HuH-7 (cell line): Measurements from ENCODE around the gene CTRB2.
A peak's percentile ranks its signal among the peaks of the same experiment; 100 is the strongest.

ENCODE experiments used
- DNase-seq: peaks from one replicate; pipeline ENCODE4 v3.0.0; 2011; ENCODE audit warnings: low spot score

CTRB2 gene

DNA sequence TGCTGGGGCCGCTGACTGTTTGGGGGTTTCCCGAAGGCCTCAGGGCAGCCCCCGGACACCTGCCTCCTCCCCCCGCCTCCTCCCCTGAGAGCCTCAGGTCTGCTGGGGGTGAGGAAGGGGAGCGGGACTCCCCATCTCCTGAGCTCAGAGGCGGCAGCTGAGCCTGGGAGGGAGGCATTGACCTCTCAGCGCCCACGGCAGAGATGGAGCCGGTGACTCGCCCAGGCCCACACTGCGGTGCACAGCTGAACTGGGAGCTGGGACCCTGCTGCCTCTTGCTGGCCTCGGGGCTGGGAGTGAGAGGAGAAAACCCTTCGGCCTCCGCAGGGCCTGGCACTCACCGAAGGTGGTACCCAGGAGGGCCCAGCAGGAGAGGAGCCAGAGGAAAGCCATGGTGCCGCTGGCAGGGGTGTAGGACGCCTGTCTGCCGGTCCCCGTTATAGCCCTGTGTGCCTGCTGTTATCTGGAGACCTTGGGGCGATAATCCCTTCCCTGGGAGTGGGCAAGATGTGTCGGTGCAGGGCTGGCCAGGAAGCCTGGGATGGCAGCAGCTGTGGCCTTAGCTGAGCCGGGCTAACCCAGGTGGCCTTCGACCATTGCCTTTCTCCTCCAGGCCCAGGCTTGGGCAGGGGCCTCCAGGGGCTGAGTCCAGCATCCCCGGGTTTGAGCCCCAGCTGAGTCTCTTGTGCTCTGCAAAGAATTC is at the start of gene CTRB2:
CTRB2 (minus strand) TSS at position 413 of the 703 bp plus-strand sequence; CDS start at position 393, 20 bp downstream.
- no peak for DNase-seq

DNA sequence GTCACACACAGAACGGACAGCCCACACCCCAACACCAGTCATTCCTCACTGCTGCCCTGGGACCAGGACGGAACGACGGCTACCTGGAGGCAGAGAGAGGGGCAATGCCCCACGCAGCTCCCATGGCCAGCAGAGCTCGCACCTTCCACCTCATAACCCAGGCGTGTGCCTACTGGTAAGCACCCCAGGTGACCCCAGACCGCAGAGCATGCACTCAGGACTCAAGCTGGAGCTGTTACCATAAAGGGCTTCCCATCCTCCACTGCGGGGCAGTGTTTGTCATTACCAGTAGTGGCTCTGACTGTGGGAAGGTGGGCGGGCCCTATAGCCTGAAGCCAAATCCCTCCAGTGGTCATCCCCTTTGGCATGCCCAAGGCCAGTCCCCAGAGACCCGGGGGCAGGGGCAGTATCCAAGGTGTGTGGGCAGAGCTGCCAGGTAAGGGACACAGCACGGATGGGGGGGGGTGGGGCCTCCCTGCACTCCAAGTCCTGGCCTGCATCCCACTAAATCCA is 49.2 kb upstream of the CTRB2 start:
- DNase-seq = no peak

DNA sequence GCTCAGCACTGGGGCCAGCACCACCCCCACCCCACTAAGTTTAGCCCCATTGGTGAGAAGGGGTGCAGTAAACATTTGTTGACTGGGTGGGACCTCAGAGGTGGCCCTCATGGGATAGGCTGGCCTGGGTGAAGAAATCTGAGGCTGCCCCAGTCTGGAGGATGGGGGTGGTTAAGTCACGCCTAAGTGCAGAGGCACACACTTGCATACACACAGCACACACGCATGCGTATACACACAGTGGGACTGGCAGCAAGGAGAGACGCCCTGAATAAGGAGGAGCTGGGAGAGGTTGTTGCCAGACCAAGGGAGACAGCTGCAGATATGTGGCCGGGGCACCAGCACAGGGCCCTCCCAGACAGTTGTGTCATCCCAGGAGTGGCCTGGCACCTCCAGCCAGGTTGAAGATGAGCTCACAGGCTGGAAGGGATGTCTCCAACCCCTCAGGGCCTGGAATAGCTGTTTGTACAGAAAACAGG is 47.4 kb upstream of the CTRB2 start:
- no peak for DNase-seq

DNA sequence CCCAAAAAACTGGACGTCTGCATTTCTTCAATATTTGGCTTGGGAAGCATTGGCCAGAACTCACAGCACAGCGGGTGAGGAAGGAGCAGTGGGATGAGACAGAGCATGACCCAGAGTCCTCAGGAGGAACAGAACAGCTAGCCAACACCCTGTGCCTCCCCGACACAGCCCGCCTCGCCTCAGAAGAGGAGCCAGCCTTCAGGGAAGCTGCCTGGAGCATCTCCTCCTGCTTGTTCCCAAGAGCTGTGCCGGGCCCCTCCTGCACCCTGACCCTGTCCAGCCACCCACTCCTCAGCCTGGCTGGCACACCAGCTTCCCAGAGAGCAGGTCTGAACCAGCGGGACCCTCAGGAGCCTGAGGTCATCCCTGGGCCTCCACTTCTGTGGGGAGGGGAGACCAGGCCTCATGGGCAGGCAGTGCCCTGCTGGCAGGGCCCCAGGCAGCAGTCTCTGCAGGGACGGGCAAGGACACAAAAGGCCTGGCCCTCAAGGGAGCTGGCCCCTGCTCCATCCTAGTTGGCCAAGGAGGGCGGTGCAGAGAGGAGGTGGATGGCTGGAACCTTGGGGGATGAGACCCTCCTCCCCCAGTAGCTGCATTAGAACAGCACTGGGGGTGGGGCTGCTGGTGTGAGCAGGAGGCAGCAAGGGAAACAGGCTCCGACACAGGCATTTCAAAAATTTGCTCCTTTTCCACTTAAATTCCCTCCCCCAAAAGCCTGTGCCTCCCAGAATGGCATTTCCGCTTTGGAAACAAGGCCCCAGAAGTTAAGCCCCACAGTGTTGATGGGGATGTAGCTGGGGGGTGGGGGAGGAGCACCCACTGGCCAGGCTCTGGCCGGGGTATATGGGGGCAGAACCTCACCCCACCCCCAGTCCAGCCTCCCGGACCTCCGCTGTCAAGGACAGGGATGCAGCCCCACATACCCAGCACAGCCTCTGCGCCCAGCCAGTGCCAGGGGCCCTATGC is 46.3 kb upstream of the CTRB2 start:
- DNase-seq = no peak

DNA sequence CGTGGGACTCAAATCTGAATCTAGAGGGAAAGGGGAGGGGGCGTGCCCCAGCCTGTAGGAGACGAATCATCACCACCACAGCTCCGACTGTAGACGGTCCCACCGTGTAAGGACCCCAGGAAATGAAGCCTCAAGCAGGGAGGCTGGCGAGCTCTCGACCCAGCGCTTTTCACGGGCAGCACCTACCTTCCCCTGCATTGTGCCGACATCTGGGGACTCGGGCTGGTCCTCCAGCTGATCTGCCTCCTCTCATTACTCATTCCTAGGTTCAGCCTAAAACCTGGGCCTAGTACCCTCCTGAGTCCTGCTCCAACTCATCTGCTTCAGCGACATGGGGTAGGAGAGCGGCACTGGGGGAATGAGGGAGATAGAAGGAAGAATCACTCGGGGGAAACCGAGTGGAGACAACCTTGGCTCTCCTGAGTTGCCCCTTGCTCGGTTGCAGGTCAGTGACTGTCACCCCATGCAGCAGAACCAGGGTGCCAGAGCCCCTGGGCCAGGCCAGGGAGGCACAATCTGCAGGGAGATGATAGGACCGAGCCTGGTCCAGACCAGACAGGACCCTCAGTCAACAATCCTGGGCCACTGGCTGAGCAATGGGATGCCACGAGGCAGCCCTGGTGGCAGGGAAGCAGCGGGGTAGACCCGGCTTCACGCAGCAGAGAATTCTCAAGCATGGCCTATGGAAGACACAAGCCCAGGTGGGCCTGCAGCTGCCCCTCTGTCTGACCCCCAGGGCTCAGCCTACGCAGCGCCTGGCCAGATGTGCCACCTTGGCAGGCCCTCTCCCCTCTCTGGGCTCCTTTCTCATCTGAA is 45.3 kb upstream of the CTRB2 start:
- no peak for DNase-seq

DNA sequence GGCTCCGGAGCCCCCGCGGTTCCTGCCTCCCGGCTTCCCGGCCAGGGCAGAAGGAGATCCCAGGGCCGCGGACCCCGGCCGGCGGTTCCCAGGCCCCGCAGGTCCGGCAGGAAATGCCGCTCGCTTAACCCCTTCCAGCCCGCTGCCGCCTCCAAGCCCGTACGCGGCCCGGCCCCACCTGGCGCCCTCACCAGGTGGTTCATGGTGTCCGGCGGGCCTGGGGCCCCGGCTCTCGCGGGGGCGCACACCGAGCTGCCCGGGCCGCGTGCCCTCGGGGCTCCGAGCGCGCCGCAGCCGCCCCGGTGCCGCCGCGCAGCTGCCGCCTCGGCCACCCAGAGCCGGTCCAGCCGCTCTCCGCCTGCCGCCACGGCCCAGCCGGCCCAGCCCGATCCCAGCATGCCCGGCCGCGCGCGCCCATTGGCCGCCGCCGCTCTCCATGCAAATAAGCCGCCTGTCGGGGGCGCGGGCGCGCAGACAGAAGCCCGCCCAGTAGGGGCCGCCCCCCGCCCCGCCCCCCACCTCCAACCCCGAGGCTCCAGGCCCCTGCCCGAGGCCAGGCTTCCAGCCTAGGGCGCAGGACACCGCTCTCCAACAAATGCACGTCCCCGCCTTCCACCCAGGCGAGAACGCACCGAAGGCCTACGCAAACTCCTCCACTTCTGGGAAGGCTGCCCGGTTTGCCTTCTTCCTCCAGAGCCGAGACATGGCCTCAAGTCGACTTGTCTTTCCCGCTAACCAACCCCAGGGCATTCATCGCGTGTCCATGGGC is 44.5 kb upstream of the CTRB2 start, which contains the start of gene BCAR1:
BCAR1 (minus strand) TSS at position 345 of the 769 bp plus-strand sequence; CDS start at position 203, 142 bp downstream.
- peak; percentile 99 for DNase-seq

DNA sequence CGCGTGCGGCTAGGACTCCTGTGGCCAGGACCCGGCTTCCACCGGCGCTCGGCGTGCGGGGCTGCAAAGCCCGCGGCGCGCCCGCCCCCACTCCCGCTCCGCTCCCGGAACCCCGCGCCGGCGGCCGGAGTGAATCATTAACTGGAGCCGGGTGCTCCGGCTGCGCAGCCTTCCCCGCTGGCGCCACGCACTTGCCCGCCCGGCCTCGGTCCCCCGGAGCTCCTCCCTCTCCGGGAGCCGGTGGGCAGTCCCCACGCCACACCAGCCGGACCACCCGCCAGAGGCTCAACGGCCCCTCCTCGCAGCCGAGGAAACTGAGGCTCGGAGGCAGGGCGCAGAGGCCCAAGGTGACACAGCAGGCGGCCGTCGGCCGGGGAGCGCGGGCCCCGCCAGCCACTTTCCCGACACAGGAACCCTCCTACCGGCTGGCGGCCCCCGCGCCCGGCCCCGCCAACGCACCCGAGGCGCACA is 43.9 kb upstream of the CTRB2 start:
- peak; percentile 99 for DNase-seq

DNA sequence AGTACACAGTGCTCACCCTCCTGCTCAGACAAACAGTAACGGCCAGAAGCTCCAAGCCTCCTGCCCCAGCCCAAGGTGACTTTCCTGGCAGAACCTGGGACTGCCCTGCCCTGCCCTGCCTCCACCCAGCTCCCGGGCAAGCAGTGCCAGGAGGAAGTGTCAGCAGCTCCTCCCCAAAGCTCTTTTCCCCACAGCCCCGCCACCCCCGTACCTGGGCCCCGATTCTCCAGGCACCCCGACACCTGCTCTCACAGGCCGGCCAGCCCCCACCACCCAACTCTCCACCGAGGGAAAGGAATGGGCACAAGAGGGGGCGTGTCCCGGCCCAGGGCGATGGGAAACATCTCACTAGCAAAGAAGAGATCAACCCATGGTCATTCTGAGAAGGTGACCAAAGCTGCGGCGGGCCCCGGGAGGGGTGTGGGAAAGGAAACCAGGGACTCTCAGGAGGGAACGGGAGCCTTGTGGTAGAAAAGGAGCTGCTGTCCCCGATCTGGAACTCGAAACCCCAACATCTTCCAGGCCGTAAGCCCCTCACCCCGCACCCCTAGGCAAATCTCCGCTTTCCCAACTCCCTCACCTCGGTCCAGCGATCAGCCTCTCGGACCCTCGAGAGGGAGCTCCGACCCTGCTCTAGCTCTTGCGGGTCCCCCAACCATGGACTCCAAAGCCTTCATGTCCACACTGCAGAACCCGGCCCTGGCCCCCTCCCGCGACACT is 43.3 kb upstream of the CTRB2 start:
- DNase-seq = no peak

DNA sequence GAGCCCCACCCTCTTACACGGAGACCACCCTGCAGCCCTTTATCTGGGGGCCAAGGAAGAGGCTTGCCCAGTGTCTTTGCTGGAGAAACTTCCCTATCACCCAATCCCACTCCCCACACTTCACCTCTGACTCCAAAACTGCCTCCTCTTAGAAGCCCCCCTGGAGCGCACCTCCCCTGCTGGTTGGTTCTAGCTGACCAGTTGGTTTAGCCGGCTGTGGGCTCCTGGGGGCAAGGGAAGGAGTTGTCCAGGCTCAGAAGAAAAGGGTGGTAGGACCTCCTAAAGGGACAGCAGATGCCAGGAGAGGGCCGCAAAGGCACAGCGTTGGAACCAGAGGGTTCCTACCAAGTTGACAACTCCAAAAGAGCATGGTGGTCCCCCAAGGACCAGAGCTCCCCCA is 42.5 kb upstream of the CTRB2 start:
- DNase-seq = no peak

DNA sequence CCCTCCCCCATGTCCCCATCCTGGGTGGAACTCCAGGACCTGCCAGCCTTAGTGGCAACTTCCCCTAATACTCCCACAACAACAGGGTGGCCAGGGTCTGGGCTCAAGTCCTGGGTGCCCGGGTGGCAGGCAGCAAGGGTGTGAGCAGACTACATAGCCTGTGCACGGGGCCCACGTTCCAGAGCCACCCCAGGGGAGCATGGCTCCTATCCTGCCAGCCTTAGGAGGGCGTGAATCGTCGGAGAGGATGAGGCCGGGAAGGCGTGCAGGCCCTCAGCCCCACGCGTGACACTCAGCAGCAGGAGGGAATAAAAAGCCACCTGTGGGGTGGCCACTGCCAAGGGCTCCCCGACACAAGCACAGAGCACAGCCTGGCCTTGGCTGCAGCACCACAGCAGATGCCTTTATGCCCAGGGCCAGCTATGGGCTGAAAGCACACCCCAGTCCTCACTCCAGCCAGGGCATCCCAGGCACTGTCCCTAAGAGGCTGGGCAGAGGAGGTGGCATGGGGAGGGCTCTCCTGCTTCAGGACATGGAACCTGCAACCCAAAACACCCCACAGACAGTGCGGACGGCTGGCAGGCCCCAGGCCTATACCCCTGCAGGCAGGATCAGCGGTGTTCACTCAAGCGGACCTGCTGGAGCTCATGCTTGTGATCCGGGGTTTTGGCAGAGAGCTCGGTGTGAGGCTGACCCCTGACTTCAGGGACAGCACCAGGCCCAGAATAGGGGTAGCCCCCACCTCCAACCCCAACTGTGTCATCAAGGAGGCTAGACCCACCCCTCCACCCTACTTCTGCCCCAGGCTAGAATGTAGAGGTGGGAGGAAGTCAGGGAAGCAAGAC is 41.8 kb upstream of the CTRB2 start:
- no peak for DNase-seq

DNA sequence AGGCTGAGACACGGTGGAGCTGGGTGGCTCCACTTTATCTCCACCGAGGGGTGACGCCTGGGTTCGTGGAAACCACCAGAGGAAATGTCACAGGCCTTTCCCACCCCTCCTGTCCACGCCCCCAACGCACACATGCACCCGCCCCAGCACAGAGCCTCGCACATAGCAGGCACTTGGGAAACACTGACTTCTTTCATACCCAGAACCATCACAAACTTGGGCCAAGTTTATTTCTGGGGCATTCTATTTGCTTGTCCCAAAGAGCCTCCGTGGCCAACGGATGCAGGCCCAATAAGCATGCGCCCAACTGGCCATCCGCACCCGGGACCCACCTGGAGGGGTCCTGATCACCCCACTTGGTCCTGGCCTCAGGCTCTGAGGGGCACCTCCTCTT is 41.2 kb upstream of the CTRB2 start:
- DNase-seq = no peak

DNA sequence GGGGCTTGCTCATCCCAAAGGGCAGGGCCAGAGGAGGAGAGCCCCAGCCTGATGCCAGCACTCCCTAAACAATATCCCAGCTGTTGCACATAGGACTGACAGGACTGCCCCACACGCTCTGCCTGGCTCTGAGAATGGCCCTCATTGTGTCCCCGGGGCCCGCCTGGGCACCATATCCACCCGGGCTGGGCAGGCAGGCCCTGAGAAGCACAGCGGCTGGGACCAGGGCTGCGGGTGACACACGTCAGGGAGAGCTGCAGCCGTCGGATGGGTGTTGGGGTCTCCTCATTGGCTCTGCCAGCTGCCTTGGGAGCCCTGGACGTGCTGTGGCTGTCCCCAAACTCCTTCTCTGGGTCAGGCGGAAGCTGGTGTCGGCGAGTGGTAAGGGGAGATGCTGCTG is 40.3 kb upstream of the CTRB2 start:
- no peak for DNase-seq

DNA sequence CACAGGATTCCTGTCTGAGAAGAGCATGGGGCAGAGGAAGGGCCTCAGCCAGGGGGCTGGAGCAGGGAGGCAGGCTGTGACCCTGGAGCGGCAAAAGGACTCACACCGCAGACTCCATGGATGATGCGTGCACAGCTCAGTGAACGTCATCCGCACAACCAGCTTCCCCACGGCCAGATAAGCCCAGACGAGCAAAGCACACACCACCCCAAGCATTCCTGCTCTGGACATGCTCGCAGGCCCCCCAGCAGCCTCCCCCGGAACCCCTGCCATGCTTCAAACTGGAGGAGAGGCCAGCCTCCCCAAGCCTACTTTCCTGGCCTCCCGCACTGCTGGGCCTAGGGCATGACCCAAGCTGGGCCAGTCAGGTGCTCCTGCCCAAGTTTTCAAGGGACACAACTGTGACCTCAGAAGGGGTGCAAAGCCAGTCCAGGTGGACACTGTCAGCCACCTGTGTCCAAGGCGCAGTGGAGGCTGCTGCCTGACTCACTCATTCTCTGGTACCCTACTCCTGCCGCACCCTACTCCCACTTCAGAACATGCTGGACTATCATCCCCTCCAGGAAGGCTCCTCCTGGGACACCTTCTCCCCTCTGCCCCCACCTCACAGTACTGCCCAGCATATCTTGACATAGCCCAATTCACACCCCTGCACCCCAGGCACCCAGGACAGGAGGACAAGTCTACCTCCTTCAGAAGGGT is 39.7 kb upstream of the CTRB2 start:
- no peak for DNase-seq

DNA sequence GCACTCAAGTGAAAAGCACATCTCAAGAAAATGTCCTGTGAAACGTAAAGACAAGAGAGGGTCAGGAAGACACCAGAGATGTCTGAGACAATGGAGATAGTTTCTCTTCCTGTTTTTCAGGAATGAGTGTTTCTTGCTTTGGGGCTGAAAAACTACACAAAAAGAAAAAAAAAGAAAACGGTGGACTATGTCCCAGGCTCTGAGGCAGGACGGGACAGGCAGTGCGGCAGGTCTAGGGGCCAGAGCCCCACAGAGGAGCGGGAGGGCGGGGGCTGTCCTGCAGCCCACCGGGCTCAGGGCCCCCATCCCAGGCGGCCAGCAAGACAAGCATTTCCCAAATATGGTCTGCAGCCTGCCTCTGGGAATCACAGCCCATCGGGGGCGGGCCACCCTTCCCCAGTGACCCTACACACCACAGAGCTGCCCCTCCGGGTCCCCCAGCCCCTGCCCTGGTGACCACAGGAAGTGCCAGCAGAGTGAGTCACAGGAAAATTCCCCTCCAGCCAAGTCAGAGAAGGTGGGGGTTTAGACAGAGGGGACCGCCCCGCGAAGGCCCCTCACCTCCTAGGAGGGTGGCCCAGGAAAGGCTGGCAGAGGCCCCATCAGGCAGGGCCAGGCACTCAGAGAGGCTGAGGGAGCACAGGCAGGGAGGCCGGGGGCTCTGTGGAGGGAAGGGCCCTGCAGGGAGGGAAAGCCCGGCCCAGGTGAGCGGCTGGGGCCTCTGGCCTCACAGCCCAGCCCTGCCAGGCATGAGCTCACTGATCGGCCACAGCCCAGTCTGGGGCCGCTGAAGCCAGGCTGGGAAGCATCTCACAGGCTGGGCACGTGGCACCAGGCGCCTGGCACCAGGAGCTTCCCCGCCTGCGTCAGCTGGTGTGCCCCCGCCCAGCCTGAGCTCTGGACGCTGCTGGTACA is 38.1 kb upstream of the CTRB2 start:
- peak; percentile 81 for DNase-seq

DNA sequence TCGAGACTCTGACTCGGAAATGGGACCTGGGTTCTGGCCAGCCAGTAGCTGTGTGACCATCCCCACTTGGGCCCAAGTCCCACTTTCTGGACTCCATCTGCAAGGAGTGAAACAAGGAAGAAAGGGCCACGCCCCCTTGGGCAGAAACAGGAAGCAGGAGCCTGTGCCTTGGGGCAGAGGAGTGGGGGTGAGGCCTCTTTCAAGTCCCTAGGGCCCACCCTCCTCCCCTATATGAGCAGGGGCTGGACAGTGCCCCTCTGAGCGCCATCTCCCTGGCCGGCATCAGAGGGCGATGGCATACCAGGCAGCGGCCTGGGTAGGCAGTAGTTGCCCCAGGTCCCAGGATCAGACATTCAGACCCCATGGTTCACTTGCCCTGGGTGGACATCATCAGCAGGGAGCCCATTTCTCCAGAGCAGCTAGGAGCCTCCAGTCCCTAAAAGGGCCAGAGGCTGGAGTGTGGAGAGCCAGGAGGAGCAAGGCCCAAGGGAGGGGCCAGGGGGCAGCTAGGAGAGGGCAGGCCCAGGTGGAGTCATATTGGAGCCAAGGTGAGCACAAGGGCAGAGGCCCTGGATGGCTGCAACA is 37.4 kb upstream of the CTRB2 start:
- DNase-seq = no peak

DNA sequence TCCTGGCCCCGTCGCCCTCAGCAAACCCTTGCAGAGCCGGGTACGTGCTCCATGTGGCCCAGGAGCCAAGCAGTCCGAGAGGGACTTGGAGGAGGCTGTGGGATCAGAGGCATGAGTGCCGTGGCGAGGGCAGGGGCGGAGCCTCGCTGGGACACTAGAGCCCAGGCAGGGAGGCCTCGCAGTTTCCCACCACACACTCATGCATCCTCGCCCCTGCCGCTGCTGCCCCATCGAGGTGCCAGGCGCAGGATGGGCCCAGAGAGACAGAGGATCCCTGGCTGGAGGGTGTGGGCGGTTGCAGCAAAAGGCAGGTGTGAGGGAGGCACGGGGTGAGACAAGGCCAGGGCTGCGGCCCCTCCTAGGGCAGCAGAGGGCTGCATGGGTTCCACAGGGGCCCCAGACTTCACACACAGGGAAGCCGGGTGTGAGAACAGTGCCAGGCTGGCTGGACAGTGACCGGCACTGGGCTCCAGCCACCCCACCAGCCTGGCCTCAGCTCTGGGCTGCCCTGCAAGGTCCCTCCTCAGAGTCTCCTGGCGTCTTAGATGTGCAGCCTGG is 36.8 kb upstream of the CTRB2 start:
- no peak for DNase-seq
